HEK293 (cell line): Measurements from ENCODE around the gene PRKAG3.
A peak's percentile ranks its signal among the peaks of the same experiment; 100 is the strongest.

Experiments
- BCL11B ChIP-seq: fragments of 450-650 bp; formaldehyde crosslinking; IDR thresholded peaks from 2 replicates; pipeline ENCODE4 v1.5.1; 2016; ENCODE audit warnings: low read depth, missing biosample characterization, missing genetic modification characterization
- GLI2 ChIP-seq: fragments of 450-650 bp; formaldehyde crosslinking; IDR thresholded peaks from 2 replicates; pipeline ENCODE4; 2017; ENCODE audit warnings: missing biosample characterization, missing genetic modification characterization, low read depth, borderline replicate concordance
- HOXC10 ChIP-seq: sonication (generic); formaldehyde crosslinking; IDR thresholded peaks from 2 replicates; pipeline ENCODE4 v1.8.1; 2023; ENCODE audit warnings: mild to moderate bottlenecking, missing genetic modification reagents
- KLF10 ChIP-seq: fragments of 450-650 bp; IDR thresholded peaks from 2 replicates; pipeline ENCODE4 v1.5.1; 2018; ENCODE audit warnings: missing biosample characterization, mild to moderate bottlenecking, missing genetic modification characterization
- KLF16 ChIP-seq: fragments of 450-650 bp; formaldehyde crosslinking; IDR thresholded peaks from 2 replicates; pipeline ENCODE4 v1.5.1; 2017; ENCODE audit warnings: missing biosample characterization, missing genetic modification characterization
- RBAK ChIP-seq: fragments of 450-650 bp; formaldehyde crosslinking; IDR thresholded peaks from 2 replicates; pipeline ENCODE4 v1.5.1; 2016; ENCODE audit warnings: missing biosample characterization, missing genetic modification characterization
- SP3 ChIP-seq: fragments of 450-650 bp; formaldehyde crosslinking; IDR thresholded peaks from 2 replicates; pipeline ENCODE4 v1.5.1; 2016; ENCODE audit warnings: missing biosample characterization, missing genetic modification characterization
- TCF7L2 ChIP-seq: IDR thresholded peaks from 2 replicates; pipeline ENCODE4 v1.6.1; 2011; ENCODE audit warnings: low read depth, mild to moderate bottlenecking, inconsistent platforms, low read length, moderate library complexity, borderline replicate concordance
- WT1 ChIP-seq: fragments of 450-650 bp; formaldehyde crosslinking; IDR thresholded peaks from 2 replicates; pipeline ENCODE4 v1.5.1; 2016; ENCODE audit warnings: missing biosample characterization, missing genetic modification characterization
- ZBTB1 ChIP-seq: fragments of 450-650 bp; formaldehyde crosslinking; IDR thresholded peaks from 2 replicates; pipeline ENCODE4 v1.5.1; 2016; ENCODE audit warnings: missing biosample characterization, missing genetic modification characterization
- ZNF133 ChIP-seq: fragments of 450-650 bp; formaldehyde crosslinking; IDR thresholded peaks from 2 replicates; pipeline ENCODE4 v1.5.1; 2016; ENCODE audit warnings: missing biosample characterization, missing genetic modification characterization
- ZNF23 ChIP-seq: fragments of 450-650 bp; formaldehyde crosslinking; IDR thresholded peaks from 2 replicates; pipeline ENCODE4 v1.5.1; 2016; ENCODE audit warnings: missing biosample characterization, missing genetic modification characterization, borderline replicate concordance
- ZNF24 ChIP-seq: fragments of 450-650 bp; formaldehyde crosslinking; IDR thresholded peaks from 2 replicates; pipeline ENCODE4 v1.5.1; 2016; ENCODE audit warnings: missing biosample characterization, missing genetic modification characterization
- ZNF341 ChIP-seq: fragments of 450-650 bp; formaldehyde crosslinking; IDR thresholded peaks from 2 replicates; pipeline ENCODE4; 2016; ENCODE audit warnings: low read depth, missing biosample characterization, missing genetic modification characterization
- ZNF354C ChIP-seq: fragments of 450-650 bp; formaldehyde crosslinking; IDR thresholded peaks from 2 replicates; pipeline ENCODE4 v1.5.1; 2016; ENCODE audit warnings: missing biosample characterization, missing genetic modification characterization, low read depth, borderline replicate concordance
- ZNF394 ChIP-seq: fragments of 450-650 bp; formaldehyde crosslinking; IDR thresholded peaks from 2 replicates; pipeline ENCODE4 v1.5.1; 2016; ENCODE audit warnings: missing biosample characterization, missing genetic modification characterization, mild to moderate bottlenecking, moderate library complexity, borderline replicate concordance
- ZNF433 ChIP-seq: fragments of 450-650 bp; formaldehyde crosslinking; IDR thresholded peaks from 2 replicates; pipeline ENCODE4 v1.5.1; 2016; ENCODE audit warnings: missing biosample characterization, missing genetic modification characterization, low read depth
- ZNF571 ChIP-seq: fragments of 450-650 bp; formaldehyde crosslinking; IDR thresholded peaks from 2 replicates; pipeline ENCODE4 v1.5.0; 2017; ENCODE audit warnings: missing biosample characterization, missing genetic modification characterization
- ZNF600 ChIP-seq: fragments of 450-650 bp; formaldehyde crosslinking; IDR thresholded peaks from 2 replicates; pipeline ENCODE4 v1.5.1; 2016; ENCODE audit warnings: missing biosample characterization, missing genetic modification characterization
- ZNF776 ChIP-seq: fragments of 450-650 bp; formaldehyde crosslinking; IDR thresholded peaks from 2 replicates; pipeline ENCODE4 v1.5.0; 2017; ENCODE audit warnings: missing biosample characterization, missing genetic modification characterization, borderline replicate concordance
- TF ChIP-seq, protein P1 (sequence below): fragments of 450-650 bp; formaldehyde crosslinking; IDR thresholded peaks from 2 replicates; pipeline ENCODE4 v1.5.1; 2017; ENCODE audit warnings: missing biosample characterization, missing genetic modification characterization
- TF ChIP-seq, protein P2 (sequence below): fragments of 450-650 bp; formaldehyde crosslinking; IDR thresholded peaks from 2 replicates; pipeline ENCODE4 v1.5.1; 2016; ENCODE audit warnings: missing biosample characterization, missing genetic modification characterization
- TF ChIP-seq, protein P3 (sequence below): fragments of 450-650 bp; formaldehyde crosslinking; IDR thresholded peaks from 2 replicates; pipeline ENCODE4 v1.5.1; 2017; ENCODE audit warnings: missing biosample characterization, missing genetic modification characterization
- TF ChIP-seq, protein P4 (sequence below): fragments of 450-650 bp; formaldehyde crosslinking; IDR thresholded peaks from 2 replicates; pipeline ENCODE4 v1.5.1; 2016; ENCODE audit warnings: missing biosample characterization, missing genetic modification characterization, low read depth
- TF ChIP-seq, protein P5 (sequence below): fragments of 450-650 bp; formaldehyde crosslinking; IDR thresholded peaks from 2 replicates; pipeline ENCODE4 v1.5.1; 2016; ENCODE audit warnings: missing biosample characterization, missing genetic modification characterization
- TF ChIP-seq, protein P6 (sequence below): fragments of 450-650 bp; formaldehyde crosslinking; IDR thresholded peaks from 2 replicates; pipeline ENCODE4 v1.5.1; 2016; ENCODE audit warnings: missing biosample characterization, missing genetic modification characterization
- TF ChIP-seq, protein P7 (sequence below): fragments of 450-650 bp; formaldehyde crosslinking; IDR thresholded peaks from 2 replicates; pipeline ENCODE4 v1.5.1; 2016; ENCODE audit warnings: missing biosample characterization, missing genetic modification characterization

The PRKAG3 gene

DNA sequence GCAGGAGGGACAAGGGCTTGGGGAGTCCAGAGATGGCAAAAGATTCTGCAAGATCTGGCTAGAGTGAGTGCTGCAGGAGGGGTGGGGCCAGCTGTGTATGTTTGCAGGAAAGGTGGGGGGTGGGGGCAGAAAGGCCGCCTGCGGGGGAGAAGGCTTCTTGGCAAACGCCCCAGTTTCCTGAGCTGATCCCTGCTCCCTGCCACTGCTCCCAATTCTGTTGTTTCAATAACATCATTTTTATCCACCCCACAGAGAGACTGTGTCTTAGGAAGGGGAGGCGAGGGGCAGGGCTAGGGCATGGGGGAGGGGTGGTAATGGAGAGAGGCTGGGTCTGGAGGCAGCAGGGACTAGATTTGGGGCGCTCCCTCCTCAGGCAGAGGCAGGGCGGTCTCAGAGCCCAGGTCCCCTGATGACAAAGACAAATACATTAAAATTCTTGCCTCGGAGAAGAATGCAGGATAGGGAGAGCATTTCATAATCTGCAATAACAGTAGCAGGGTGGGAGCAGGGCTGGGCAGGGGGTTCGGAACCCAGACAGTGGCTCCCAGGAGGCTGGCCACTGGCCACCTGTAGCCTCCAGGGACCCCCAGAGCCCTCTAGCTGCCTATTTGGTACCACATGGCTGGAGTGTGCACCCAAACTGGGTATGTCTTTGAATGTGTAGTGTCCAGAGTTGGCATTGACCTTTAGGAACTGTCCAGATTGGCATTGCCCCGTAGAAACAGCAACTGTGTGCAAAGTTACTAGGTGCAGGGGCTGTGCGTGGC is 26.0 kb upstream of the PRKAG3 start (continued):
- TF ChIP-seq, protein P1, sequence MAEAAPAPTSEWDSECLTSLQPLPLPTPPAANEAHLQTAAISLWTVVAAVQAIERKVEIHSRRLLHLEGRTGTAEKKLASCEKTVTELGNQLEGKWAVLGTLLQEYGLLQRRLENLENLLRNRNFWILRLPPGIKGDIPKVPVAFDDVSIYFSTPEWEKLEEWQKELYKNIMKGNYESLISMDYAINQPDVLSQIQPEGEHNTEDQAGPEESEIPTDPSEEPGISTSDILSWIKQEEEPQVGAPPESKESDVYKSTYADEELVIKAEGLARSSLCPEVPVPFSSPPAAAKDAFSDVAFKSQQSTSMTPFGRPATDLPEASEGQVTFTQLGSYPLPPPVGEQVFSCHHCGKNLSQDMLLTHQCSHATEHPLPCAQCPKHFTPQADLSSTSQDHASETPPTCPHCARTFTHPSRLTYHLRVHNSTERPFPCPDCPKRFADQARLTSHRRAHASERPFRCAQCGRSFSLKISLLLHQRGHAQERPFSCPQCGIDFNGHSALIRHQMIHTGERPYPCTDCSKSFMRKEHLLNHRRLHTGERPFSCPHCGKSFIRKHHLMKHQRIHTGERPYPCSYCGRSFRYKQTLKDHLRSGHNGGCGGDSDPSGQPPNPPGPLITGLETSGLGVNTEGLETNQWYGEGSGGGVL (tag by site-specific recombination) = peak; percentile 86
- TF ChIP-seq ZNF433 (no peak), HOXC10 (CRISPR knock-in tag) (no peak), ZNF394 (peak; percentile 66; the same call in 1 of the 2 replicates), SP3 (tag by site-specific recombination) (no peak), GLI2 (tag by site-specific recombination) (no peak), ZNF341 (tag by site-specific recombination) (peak; percentile 78), TCF7L2 (no peak), ZNF133 (tag by site-specific recombination) (no peak), BCL11B (tag by site-specific recombination) (no peak), ZNF571 (tag by site-specific recombination) (no peak), ZNF23 (tag by site-specific recombination) (no peak), ZBTB1 (no peak), ZNF354C (tag by site-specific recombination) (no peak), KLF10 (tag by site-specific recombination) (no peak), WT1 (tag by site-specific recombination) (peak; percentile 61; the same call in 1 of the 2 replicates), ZNF24 (tag by site-specific recombination) (no peak), RBAK (no peak), ZNF776 (tag by site-specific recombination) (no peak), KLF16 (no peak), ZNF600 (tag by site-specific recombination) (0 out of 2 replicates have a peak, but pooled peaks have one; percentile 16)
- TF ChIP-seq, protein P2, sequence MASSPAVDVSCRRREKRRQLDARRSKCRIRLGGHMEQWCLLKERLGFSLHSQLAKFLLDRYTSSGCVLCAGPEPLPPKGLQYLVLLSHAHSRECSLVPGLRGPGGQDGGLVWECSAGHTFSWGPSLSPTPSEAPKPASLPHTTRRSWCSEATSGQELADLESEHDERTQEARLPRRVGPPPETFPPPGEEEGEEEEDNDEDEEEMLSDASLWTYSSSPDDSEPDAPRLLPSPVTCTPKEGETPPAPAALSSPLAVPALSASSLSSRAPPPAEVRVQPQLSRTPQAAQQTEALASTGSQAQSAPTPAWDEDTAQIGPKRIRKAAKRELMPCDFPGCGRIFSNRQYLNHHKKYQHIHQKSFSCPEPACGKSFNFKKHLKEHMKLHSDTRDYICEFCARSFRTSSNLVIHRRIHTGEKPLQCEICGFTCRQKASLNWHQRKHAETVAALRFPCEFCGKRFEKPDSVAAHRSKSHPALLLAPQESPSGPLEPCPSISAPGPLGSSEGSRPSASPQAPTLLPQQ = 0 out of 2 replicates have a peak, but pooled peaks have one; percentile 32
- TF ChIP-seq, protein P3, sequence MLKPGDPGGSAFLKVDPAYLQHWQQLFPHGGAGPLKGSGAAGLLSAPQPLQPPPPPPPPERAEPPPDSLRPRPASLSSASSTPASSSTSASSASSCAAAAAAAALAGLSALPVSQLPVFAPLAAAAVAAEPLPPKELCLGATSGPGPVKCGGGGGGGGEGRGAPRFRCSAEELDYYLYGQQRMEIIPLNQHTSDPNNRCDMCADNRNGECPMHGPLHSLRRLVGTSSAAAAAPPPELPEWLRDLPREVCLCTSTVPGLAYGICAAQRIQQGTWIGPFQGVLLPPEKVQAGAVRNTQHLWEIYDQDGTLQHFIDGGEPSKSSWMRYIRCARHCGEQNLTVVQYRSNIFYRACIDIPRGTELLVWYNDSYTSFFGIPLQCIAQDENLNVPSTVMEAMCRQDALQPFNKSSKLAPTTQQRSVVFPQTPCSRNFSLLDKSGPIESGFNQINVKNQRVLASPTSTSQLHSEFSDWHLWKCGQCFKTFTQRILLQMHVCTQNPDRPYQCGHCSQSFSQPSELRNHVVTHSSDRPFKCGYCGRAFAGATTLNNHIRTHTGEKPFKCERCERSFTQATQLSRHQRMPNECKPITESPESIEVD (tag by site-specific recombination) = no peak
- TF ChIP-seq, protein P4, sequence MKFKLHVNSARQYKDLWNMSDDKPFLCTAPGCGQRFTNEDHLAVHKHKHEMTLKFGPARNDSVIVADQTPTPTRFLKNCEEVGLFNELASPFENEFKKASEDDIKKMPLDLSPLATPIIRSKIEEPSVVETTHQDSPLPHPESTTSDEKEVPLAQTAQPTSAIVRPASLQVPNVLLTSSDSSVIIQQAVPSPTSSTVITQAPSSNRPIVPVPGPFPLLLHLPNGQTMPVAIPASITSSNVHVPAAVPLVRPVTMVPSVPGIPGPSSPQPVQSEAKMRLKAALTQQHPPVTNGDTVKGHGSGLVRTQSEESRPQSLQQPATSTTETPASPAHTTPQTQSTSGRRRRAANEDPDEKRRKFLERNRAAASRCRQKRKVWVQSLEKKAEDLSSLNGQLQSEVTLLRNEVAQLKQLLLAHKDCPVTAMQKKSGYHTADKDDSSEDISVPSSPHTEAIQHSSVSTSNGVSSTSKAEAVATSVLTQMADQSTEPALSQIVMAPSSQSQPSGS (tag by site-specific recombination) = no peak
- TF ChIP-seq, protein P5, sequence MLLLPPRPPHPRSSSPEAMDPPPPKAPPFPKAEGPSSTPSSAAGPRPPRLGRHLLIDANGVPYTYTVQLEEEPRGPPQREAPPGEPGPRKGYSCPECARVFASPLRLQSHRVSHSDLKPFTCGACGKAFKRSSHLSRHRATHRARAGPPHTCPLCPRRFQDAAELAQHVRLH (tag by site-specific recombination) = no peak
- TF ChIP-seq, protein P6, sequence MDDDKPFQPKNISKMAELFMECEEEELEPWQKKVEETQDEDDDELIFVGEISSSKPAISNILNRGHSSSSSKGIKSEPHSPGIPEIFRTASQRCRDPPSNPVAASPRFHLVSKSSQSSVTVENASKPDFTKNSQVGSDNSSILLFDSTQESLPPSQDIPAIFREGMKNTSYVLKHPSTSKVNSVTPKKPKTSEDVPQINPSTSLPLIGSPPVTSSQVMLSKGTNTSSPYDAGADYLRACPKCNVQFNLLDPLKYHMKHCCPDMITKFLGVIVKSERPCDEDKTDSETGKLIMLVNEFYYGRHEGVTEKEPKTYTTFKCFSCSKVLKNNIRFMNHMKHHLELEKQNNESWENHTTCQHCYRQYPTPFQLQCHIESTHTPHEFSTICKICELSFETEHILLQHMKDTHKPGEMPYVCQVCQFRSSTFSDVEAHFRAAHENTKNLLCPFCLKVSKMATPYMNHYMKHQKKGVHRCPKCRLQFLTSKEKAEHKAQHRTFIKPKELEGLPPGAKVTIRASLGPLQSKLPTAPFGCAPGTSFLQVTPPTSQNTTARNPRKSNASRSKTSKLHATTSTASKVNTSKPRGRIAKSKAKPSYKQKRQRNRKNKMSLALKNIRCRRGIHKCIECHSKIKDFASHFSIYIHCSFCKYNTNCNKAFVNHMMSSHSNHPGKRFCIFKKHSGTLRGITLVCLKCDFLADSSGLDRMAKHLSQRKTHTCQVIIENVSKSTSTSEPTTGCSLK (tag by site-specific recombination) = no peak
- TF ChIP-seq, protein P7, sequence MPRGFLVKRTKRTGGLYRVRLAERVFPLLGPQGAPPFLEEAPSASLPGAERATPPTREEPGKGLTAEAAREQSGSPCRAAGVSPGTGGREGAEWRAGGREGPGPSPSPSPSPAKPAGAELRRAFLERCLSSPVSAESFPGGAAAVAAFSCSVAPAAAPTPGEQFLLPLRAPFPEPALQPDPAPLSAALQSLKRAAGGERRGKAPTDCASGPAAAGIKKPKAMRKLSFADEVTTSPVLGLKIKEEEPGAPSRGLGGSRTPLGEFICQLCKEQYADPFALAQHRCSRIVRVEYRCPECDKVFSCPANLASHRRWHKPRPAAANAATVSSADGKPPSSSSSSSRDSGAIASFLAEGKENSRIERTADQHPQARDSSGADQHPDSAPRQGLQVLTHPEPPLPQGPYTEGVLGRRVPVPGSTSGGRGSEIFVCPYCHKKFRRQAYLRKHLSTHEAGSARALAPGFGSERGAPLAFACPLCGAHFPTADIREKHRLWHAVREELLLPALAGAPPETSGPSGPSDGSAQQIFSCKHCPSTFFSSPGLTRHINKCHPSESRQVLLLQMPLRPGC (tag by site-specific recombination) = no peak
